Skin epidermis (tissue), 12 donors: ENCODE results near the gene OSBP.
A peak's percentile ranks its signal among the peaks of the same experiment; 100 is the strongest.

ENCODE experiments used
- H3K27ac ChIP-seq, 21 experiments: fragments of 200-600 bp; sonication (generic) in 11 of 21; one replicate each; pipeline ENCODE4 v1.5.0; 2020; ENCODE audit warnings: mild to moderate bottlenecking in 3 of 21, inconsistent platforms in 2 of 21, moderate library complexity in 2 of 21
- H3K4me3 ChIP-seq, 7 experiments: fragments of 200-600 bp; sonication (generic) in 2 of 7; one replicate each; pipeline ENCODE4 v1.5.0; 2020; ENCODE audit warnings: inconsistent platforms in 2 of 7, mild to moderate bottlenecking in 2 of 7, moderate library complexity in 1 of 7

The OSBP gene

GRCh38 chr11:59610289-59610688, 5.3 kb downstream of the OSBP start:
- Histone ChIP-seq H3K27ac (no peak overlapping the region), H3K4me3 (no peak overlapping the region)

GRCh38 chr11:59607703-59608454, 7.7 kb downstream of the OSBP start:
- no peak overlapping the region for H3K27ac ChIP-seq

GRCh38 chr11:59602432-59602831, 13.1 kb downstream of the OSBP start:
- no peak overlapping the region for H3K4me3 ChIP-seq
- H3K27ac ChIP-seq, result no peak overlapping the region

More at GRCh38 chr11:59607703-59608454, 7.7 kb downstream of the OSBP start:
- no peak overlapping the region for H3K4me3 ChIP-seq

GRCh38 chr11:59601788-59602187, 13.8 kb downstream of the OSBP start:
- Histone ChIP-seq H3K4me3 (no peak overlapping the region), H3K27ac (no peak overlapping the region)

GRCh38 chr11:59600636-59601035, 14.9 kb downstream of the OSBP start:
- H3K4me3 ChIP-seq, result no peak overlapping the region
- no peak overlapping the region for H3K27ac ChIP-seq

- no peak overlapping the region for H3K4me3 ChIP-seq
- no peak overlapping the region for H3K27ac ChIP-seq
These were observed 15.3 kb downstream of the OSBP start for GRCh38 chr11:59600234-59600633.

- Histone ChIP-seq H3K27ac (no peak overlapping the region), H3K4me3 (no peak overlapping the region)
These were observed 16.6 kb downstream of the OSBP start for GRCh38 chr11:59598961-59599360.

- no peak overlapping the region for H3K27ac ChIP-seq
- H3K4me3 ChIP-seq, result no peak overlapping the region
These were observed 31.3 kb downstream of the OSBP start for GRCh38 chr11:59584294-59584693.

GRCh38 chr11:59582006-59582405, 33.6 kb downstream of the OSBP start:
- peak overlapping the region in 1 of 21 experiments; percentile 31 for H3K27ac ChIP-seq

GRCh38 chr11:59578369-59578768, 37.2 kb downstream of the OSBP start:
- no peak overlapping the region for H3K27ac ChIP-seq
- no peak overlapping the region for H3K4me3 ChIP-seq

More at GRCh38 chr11:59582006-59582405, 33.6 kb downstream of the OSBP start:
- no peak overlapping the region for H3K4me3 ChIP-seq

- peak overlapping the region in 2 of 21 experiments; percentile 24 to 27 for H3K27ac ChIP-seq
These were observed 40.1 kb downstream of the OSBP start for GRCh38 chr11:59575505-59575904.

GRCh38 chr11:59574932-59575502, 40.6 kb downstream of the OSBP start:
- no peak overlapping the region for H3K4me3 ChIP-seq
- H3K27ac ChIP-seq, result peak overlapping the region in 5 of 21 experiments; percentile 24 to 56 (median 27)

More at GRCh38 chr11:59575505-59575904, 40.1 kb downstream of the OSBP start:
- no peak overlapping the region for H3K4me3 ChIP-seq

GRCh38 chr11:59574467-59574866, 41.1 kb downstream of the OSBP start:
- H3K4me3 ChIP-seq, result no peak overlapping the region
- peak overlapping the region in 4 of 21 experiments; percentile 25 to 56 (median 32) for H3K27ac ChIP-seq

- H3K4me3 ChIP-seq, result no peak overlapping the region
- peak overlapping the region in 1 of 21 experiments; percentile 24 for H3K27ac ChIP-seq
These were observed 42.4 kb downstream of the OSBP start for GRCh38 chr11:59573216-59573615.

GRCh38 chr11:59572091-59572490, 43.5 kb downstream of the OSBP start:
- H3K4me3 ChIP-seq, result no peak overlapping the region
- no peak overlapping the region for H3K27ac ChIP-seq

- Histone ChIP-seq H3K27ac (no peak overlapping the region), H3K4me3 (no peak overlapping the region)
These were observed 53.3 kb downstream of the OSBP start for GRCh38 chr11:59562292-59562691.

- H3K27ac ChIP-seq, result peak overlapping the region; percentile 24 to 90 (median 78)
These were observed 54.7 kb downstream of the OSBP start for GRCh38 chr11:59560702-59561473.

GRCh38 chr11:59560290-59560701, 55.3 kb downstream of the OSBP start:
- Histone ChIP-seq H3K27ac (peak overlapping the region; percentile 24 to 90 (median 78)), H3K4me3 (peak overlapping the region; percentile 59 to 81 (median 68))

More at GRCh38 chr11:59560702-59561473, 54.7 kb downstream of the OSBP start:
- H3K4me3 ChIP-seq, result peak overlapping the region; percentile 59 to 81 (median 68)

GRCh38 chr11:59559886-59560285, 55.7 kb downstream of the OSBP start:
- Histone ChIP-seq H3K27ac (peak overlapping the region in 4 of 21 experiments; percentile 58 to 86 (median 82)), H3K4me3 (peak overlapping the region in 6 of 7 experiments; percentile 59 to 81 (median 72))

GRCh38 chr11:59558270-59558643, 57.3 kb downstream of the OSBP start:
- Histone ChIP-seq H3K27ac (no peak overlapping the region), H3K4me3 (no peak overlapping the region)
